ENCODE measurements around the gene CNNM4. TPM values are rescaled to one million over a fixed set of nuclear protein-coding genes. Genes with fewer than 3 reads are reported as not detected.

The CNNM4 gene
- total RNA-seq, 6 experiments from 2014 or later = 2.3 to 4.9 (median 3.7) TPM

DNA sequence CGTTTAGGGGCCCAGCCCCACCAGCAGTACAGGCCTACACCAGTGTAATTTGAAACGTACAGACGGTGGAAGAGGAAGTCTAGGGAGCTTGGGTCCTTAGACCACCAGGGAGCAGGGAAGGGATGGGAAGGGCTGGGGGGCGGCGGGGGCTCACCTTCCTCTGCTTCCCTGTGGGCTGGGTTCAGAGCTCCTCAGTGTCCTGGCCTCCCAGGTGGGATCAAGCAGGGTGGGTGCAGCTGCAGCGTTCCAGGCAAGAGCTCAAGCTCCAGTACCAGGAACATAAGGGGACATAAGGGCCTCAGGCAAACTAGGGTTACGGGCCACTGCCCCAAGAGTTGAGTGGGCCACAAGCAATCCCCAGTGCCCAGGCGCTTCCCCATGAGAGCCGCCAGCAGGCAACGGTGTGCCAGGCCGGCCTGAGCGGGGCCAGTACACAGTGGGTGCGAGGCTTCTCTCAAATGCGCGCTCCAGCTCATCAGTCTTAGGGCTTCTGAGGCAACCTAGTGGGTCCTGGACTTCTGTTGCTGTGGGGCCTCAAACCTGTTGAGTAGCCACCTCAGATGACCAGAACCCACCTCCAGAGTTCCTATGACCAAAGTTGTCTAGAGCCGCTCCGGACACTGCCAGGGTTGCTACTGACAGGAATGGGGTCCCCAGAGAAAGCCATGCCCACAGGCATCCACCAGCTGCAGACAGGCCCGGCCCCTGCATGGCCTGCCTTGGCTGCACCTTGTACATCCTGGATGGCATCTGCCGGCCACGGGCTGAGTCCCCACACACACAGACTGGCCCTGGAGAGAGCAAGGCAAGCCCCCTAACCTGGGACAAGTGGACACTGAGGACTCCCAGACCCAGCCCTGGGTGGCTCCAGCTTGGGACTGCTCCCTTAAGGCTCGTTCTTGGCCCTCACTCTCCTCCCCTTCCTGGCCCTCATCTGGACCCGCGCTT, 77.9 kb downstream of the CNNM4 start:
- Histone ChIP-seq H3K27ac (no peak overlapping the region), H3K9me3 (no peaks in the 10 kb centered on the region), H3K36me3 (peaks cover 0 to 10% (median 3%) of the 10 kb centered on the region in 4 donors), H3K4me3 (no peak overlapping the region), H3K4me1 (peaks cover 0 to 8% (median 2%) of the 10 kb centered on the region in 4 donors), H3K27me3 (no peaks in the 10 kb centered on the region)
- DNase-seq (peak in 1 of 3 donors; percentile 43), ATAC-seq (peak in 1 of 4 donors; percentile 3)
- intact Hi-C loops (cut with DNase I) = no loop called here
- TF ChIP-seq POLR2A (IDR thresholded peaks at IDR 0.05) (no peak), CTCF (IDR thresholded peaks at IDR 0.05) (no peak)
- WGBS (ENCODE audit: insufficient coverage, low coverage, low lambda C conversion rate, missing lambda C conversion rate) = no CpG with 5 or more reads among the region's 23 CpGs

DNA sequence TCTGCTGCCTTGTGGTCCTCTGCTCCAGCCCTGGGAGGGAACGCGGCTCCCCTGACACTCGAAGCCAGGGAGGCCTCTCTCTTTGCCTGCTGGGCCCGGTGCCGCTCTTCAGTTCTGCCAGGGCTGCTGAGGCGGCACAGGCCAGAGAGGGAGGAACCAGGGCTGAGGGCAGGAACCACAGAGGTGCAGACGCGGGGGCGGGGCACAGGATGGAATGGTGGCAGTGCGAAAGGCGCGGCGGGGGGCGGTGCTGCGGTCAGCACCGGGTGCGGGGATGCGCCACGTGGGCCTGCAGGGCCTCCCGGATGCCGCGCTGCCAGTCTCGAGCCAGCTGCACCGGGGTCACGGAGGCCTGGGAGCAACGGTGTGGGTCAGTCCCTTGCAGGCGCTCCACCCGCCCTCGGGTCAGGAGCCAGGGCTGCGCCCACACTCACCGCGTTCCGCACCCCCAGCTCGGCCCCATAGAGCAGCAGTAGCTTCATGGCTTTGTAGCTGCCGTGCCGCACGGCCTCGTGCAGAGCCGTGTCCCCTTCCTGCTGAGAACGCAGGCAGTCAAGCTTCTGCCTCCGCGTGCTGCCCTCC, 78.7 kb downstream of the CNNM4 start:
- Histone ChIP-seq H3K36me3 (peaks cover 0 to 10% (median 3%) of the 10 kb centered on the region in 4 donors), H3K27me3 (no peaks in the 10 kb centered on the region), H3K4me3 (no peak overlapping the region), H3K4me1 (peaks cover 0 to under 1% (median 0%) of the 10 kb centered on the region in 4 donors), H3K27ac (no peak overlapping the region), H3K9me3 (no peaks in the 10 kb centered on the region)
- intact Hi-C loops (cut with DNase I) = no loop called here
- no peak for TF ChIP-seq POLR2A (IDR thresholded peaks at IDR 0.05)
- no peak for TF ChIP-seq CTCF (IDR thresholded peaks at IDR 0.05)
- 40% methylated on average over 1 of the region's 42 CpGs for WGBS (ENCODE audit: insufficient coverage, low coverage, low lambda C conversion rate, missing lambda C conversion rate)
- peak in 1 of 3 donors; percentile 66 for DNase-seq
- ATAC-seq = peak; percentile 42 to 66 (median 50)

DNA sequence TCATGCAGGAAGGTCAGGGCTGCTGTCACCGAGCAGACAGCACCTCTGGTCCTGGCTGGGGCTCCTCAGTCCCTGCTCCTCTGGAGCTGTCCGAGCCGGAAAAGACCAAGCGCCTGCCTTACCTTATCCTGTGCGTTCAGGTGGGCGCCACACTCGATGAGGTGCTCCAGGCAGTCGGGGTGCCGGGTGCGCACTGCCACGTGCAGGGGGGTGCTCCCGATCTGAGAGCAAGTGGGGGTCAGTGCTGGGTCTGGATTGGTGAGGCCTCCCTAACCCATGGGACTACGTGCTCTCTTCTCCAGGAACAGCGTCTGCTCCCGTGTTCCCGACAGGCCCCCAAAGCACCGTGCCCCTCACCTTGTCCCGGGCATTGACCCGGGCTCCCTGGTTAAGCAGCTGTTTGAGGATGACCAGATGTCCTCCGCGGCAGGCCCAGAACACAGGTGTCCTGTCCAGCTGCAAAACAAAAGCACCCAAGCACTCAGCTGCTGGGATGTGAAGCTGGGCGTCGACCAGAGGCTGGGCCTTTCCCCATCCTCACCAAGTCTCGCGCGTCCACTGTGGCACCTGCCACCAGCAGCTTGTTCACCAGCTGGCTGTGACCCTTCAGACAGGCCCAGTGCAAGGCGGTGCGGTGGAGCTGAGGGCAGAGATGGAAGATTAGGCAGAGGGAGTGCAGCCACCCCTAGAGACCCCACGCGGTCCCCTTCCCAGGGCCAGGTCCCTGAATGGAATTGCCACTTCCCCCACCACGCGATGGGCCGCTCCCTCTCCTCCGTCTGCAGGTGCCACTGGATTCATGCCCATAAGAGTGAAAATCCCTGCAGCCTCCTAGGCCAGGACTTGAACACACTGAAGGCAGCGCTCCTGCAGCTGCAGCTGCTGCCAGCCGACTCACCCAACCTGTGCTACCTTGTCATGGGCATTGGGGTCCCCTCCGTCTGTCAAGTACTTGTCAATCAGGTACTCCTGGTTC, 79.5 kb downstream of the CNNM4 start:
- H3K36me3 ChIP-seq = peaks cover 0 to 10% (median 0%) of the 10 kb centered on the region in 4 donors
- no peak for DNase-seq
- TF ChIP-seq CTCF (IDR thresholded peaks at IDR 0.05) (no peak), POLR2A (IDR thresholded peaks at IDR 0.05) (no peak)
- no peaks in the 10 kb centered on the region for H3K9me3 ChIP-seq
- peak in 2 of 4 donors; percentile 2 to 5 for ATAC-seq
- WGBS (ENCODE audit: insufficient coverage, low coverage, low lambda C conversion rate, missing lambda C conversion rate) = 78% methylated on average over 6 of the region's 37 CpGs
- no peak overlapping the region for H3K4me3 ChIP-seq
- intact Hi-C loops (cut with DNase I) = no loop called here
- H3K27me3 ChIP-seq = no peaks in the 10 kb centered on the region
- H3K27ac ChIP-seq = no peak overlapping the region
- H3K4me1 ChIP-seq = no peaks in the 10 kb centered on the region

Measured in right lobe of liver (tissue), 6 donors.